ENCODE results near the gene HRAS. TPM values are rescaled to one million over a fixed set of nuclear protein-coding genes. Genes with fewer than 3 reads are reported as not detected.

Gene HRAS
- total and polyA plus RNA-seq, 7 donors, result 43.6 to 76.2 (median 56.3) TPM

DNA sequence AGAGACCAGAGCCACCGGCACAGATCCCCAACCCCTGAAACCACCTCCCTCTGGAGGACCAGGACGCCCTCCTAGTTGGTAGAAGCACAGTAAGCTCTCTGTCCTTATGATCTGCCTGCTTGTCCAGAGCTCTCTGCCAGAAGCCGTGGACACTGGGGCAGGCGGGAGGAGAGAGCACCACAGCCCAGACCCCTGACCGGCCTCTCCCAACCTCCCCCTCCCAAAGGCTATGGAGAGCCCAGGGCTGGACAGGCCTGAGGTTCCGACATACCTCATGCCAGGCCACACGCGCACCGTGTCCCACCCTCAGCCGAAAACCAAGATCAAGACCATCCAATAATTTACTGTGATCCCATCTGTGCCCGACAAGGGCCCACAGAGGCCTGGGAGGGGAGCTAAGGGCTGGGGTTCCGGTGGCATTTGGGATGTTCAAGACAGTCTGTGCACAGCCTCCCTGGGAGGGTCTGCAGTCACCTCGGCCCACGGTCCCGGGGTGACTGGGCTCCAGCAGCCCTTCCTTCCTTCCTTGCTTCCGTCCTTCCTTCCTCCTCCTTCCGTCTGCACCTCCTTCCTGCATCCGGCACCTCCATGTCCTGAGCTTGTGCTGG lies 3.4 kb downstream of the HRAS start:
- Histone ChIP-seq H3K27ac (no peak overlapping the region), H3K9me3 (no peaks in the 10 kb centered on the region), H3K27me3 (ENCODE audit: insufficient read depth in 3 of 3, low read length in 2 of 3) (peaks cover 0 to 1% (median 0%) of the 10 kb centered on the region in 3 donors), H3K4me1 (peaks cover 35% of the 10 kb centered on the region), H3K4me3 (no peak overlapping the region), H3K36me3 (ENCODE audit: insufficient read depth in 1 of 2, low read depth in 1 of 2) (peaks cover 0 to 29% of the 10 kb centered on the region in 2 donors)
- TF ChIP-seq, protein P1, sequence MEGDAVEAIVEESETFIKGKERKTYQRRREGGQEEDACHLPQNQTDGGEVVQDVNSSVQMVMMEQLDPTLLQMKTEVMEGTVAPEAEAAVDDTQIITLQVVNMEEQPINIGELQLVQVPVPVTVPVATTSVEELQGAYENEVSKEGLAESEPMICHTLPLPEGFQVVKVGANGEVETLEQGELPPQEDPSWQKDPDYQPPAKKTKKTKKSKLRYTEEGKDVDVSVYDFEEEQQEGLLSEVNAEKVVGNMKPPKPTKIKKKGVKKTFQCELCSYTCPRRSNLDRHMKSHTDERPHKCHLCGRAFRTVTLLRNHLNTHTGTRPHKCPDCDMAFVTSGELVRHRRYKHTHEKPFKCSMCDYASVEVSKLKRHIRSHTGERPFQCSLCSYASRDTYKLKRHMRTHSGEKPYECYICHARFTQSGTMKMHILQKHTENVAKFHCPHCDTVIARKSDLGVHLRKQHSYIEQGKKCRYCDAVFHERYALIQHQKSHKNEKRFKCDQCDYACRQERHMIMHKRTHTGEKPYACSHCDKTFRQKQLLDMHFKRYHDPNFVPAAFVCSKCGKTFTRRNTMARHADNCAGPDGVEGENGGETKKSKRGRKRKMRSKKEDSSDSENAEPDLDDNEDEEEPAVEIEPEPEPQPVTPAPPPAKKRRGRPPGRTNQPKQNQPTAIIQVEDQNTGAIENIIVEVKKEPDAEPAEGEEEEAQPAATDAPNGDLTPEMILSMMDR (IDR thresholded peaks at IDR 0.05), result no peak
- 78 to 81% (median 80%) methylated on average over 18 of the region's 18 CpGs for WGBS, 3 donors
- ATAC-seq (no peak), DNase-seq (peak in 1 of 2 donors; percentile 44)
- intact Hi-C loops (cut with DNase I), result no loop called here

DNA sequence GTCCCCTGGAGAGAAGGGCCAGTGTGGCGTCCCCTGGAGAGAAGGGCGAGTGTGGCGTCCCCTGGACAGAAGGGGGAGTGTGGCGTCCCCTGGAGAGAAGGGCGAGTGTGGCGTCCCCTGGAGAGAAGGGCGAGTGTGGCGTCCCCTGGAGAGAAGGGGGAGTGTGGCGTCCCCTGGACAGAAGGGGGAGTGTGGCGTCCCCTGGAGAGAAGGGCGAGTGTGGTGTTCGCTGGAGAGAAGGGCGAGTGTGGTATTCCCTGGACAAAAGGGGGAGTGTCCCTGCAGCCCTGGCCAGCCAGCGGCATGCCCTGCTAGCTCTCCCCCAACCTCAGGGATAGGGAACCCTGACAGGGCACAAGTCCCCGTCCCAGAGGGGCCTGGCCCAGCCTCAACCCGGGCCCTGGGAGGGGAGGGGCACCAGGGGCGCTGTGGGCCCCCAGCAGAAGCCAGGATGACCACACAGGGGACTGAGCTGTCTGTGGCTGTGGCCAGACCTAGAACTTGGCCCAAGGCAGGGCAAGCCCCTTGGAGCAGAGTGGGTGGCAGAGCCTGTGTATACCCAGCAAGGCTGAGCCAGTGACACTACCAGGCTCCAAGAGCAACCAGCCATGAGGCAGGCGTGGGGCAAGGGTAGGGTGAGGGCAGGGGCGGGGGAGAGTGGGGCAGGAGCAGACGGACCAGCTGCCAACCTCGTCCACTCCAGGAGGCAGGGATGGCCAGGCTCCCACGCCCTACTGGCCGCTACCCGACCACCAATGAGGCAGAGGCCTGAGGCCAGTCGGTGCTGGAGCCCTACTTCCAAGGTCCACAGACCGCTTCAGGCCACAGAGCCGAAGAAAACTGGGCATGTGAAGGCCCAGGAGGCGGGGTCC lies 4.2 kb downstream of the HRAS start:
- no peak overlapping the region for H3K4me3 ChIP-seq
- H3K9me3 ChIP-seq, result no peaks in the 10 kb centered on the region
- H3K4me1 ChIP-seq, result peaks cover 32% of the 10 kb centered on the region
- no peak for ATAC-seq
- H3K27ac ChIP-seq, result no peak overlapping the region
- peaks cover 0 to 29% of the 10 kb centered on the region in 2 donors for H3K36me3 ChIP-seq (ENCODE audit: insufficient read depth in 1 of 2, low read depth in 1 of 2)
- 83 to 88% (median 86%) methylated on average over 23 to 28 of the region's 28 CpGs for WGBS, 3 donors
- H3K27me3 ChIP-seq (ENCODE audit: insufficient read depth in 3 of 3, low read length in 2 of 3), result no peaks in the 10 kb centered on the region
- no peak for DNase-seq
- TF ChIP-seq, protein P1 (IDR thresholded peaks at IDR 0.05), result no peak
- intact Hi-C loops (cut with DNase I), result no loop called here

DNA sequence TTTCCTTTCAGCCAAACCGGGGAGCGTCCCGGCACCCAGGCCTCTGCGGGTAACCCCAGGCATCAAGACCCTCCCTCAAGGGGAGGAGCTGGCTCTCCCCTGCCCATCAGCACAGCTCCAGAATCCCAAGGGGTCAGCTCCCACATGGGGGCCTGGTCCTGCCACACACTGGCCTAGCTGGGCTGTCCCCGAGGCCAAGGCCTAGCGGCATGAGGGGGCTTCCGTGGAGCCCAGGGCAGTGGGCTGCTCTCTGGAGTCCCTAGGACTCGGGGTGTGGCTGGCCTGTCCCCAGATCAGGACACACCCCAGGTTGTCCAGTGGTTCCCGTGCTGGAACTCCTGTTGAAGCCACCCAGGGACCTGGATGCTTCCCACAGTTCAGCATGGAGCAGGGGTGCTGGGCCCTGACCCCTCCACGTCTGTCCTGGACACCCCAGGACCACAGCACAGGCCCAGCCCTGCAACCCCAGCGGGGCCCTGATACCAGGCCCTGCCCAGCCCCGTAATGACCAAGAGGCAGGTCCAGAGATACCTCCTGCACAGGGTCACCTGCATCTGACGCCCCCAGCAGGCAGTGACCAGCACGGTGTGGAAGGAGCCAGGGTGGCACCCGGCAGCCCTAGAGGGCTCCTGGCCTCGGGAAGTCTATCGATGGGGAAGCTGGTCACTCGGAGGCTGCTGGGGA lies 5.5 kb downstream of the HRAS start:
- intact Hi-C loops (cut with DNase I), result no loop called here

More for the DNA sequence above, 5.5 kb downstream of the HRAS start:
- Histone ChIP-seq H3K4me1 (peaks cover 28% of the 10 kb centered on the region), H3K27ac (no peak overlapping the region), H3K27me3 (ENCODE audit: insufficient read depth in 3 of 3, low read length in 2 of 3) (no peaks in the 10 kb centered on the region), H3K36me3 (ENCODE audit: insufficient read depth in 1 of 2, low read depth in 1 of 2) (peaks cover 0 to 29% of the 10 kb centered on the region in 2 donors), H3K9me3 (no peaks in the 10 kb centered on the region), H3K4me3 (no peak overlapping the region)
- TF ChIP-seq, protein P1 (IDR thresholded peaks at IDR 0.05), result no peak
- DNase-seq, result peak in 1 of 2 donors; percentile 49
- ATAC-seq, result no peak
- 82 to 83% (median 83%) methylated on average over 18 of the region's 18 CpGs for WGBS, 3 donors
